GM19452 (cell line): ENCODE data around the gene HECTD4.
"Not testable (repeated sequence)": the region's sequence is repeated elsewhere in the genome, so short reads cannot be mapped to it uniquely, and the experiment has no call there.

ENCODE experiments used
- ATAC-seq: cut with Tn5 transposase; IDR thresholded peaks from one replicate; pipeline ENCODE4 v1.9.1; 2021; ENCODE audit not compliant: unreplicated experiment

Gene HECTD4

DNA sequence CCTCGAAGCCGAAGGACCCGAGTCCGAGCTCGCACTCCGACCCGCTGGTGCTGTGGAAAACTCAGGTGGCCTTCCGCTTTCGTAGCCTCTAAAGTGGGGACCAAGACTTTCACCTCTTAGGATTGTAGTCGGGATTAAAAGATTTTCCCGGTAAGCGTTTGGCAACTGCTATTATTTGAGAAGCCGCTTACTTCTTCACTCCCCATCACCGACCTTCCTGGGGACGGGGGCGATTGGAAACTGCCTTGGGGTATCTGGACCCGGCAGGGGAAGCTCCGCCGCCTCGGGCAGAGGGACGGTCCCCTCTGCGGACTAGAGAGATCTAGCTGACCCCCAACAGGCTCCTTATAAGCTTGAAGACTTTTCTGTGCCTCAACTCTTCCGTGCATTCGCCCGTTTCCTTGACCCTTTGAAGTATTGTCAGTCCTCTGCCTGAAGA is 256.2 kb downstream of the HECTD4 start:
- no peak for ATAC-seq

DNA sequence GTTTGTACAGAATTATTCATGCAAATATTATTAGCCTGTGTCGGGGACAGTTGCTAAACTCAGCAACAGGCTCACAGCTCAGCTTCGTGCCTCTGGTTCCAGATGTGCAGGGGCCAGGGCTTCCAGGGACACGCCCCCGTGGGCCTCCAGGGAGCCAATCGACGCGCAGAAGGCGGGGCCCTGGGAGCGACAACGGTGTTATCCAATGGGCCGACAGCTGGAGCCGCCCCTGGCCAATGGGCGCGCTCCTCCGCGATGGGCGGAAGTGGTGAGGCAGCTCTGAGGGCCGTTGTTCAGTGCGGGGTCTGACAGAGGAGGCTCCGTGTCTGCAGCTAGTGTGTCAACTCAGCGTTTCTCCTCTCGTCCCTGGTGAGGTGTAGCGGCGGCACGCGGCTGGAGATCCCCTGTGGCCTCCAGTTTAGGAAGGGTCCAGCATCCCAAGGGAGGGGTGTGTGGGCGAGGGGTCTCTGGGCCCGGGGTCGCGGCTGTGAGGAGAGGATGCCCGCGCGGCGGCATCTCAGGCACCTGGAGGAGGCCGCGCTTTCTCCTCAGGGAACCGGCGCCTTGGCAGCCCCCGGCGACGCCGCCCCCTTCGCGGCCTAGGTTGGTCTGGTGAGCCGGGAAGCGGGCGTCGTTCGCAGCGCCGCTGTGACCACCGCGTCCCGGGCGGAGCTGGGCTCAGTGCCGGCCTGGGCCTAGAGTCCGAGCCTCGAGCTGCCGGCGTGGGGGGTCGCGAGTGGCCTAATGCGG is 256.8 kb downstream of the HECTD4 start, which contains the start of gene TRAFD1:
TSS of gene TRAFD1 (plus strand) at position 311 of the 750 bp plus-strand sequence. CDS start 4,963 bp downstream, outside the sequence.
- ATAC-seq, result peak; percentile 95

DNA sequence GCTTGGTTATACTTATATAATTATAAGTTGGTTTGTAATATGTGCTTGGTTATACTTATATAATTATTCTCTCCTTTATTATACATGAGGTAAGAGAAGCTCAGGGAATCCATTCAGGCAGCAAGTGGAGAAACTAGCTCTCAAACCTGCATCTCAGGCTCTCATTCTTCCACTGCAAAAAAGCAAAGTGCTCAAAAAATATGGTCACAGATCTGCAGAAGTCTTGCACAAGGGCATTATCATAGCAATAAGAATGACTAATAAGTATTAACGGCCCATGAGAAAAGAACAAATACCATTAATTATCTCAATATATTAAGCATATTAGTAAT is 257.3 kb downstream of the HECTD4 start:
- no peak for ATAC-seq

DNA sequence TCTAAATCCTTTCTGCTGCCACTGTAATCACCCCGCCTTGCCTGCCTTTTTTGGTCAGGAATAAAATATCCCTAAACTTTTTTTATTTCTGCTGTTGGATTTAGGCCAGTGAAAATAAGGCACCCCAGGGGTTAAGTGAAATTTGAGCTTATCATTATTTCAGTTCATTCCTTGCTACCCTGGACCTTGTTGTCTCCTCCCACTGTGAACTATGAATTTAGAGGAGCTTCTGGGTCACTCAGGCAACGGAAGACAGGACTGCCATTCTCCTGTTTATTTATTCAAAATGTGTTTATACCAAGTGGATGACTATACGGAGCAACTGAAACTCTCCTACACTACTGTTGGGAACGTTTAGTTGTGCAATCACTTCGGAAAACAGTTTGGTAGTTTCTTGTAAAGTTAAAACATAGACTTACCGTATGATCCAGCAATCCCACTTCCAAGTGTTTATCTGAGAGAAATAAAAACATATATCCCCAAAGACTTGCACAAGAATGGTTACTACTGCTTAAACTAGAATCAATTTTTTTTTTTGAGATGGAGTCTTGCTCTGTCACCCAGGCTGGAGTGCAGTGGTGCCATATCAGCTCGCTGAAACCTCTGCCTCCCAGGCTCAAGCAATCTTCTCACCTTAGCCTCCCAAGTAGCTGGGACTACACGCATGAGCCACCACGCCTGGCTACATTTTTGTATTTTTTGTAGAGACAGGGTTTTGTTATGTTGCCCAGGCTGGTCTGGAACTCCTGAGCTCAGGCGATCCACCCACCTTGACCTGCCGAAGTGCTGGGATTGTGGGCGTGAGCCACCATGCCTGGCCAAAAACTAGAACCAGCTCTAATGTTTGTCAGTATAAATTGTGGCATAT is 259.2 kb downstream of the HECTD4 start:
- no peak for ATAC-seq

DNA sequence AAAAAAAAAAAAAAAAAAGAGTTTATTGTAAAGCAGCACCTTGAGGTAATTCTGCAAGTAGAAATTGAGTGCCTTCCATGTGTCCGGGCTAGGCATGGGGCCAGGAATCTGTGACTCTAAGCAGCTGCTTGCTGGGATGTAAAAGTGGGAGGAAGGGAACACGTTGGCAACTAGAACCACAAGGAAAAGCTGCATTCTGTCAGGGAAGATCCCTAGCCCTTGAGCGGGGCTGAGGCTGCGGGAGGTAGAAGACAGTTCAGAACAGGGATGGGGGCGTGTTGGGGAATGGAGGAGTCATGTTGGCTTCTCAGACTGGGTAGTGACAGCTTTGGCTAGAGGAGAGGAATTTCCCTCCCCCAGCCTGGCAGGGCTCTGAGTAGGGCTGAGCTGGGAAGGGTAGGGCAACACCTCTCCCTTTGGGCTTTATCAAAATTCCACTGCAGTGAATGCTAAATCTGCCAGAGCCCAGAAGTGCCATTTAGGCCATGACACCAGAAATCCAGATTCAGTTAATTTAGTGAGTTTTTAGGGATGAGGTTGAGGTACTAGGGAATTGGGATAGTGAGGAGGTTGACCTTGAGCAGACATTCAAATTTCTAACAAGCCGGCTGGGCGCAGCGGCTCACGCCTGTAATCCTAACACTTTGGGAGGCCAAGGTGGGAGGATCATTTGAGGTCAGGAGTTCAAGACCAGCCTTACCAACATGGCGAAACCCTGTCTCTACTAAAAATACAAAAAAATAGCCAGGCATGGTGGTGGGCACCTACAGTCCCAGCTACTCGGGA is 260.3 kb downstream of the HECTD4 start:
- no peak for ATAC-seq

DNA sequence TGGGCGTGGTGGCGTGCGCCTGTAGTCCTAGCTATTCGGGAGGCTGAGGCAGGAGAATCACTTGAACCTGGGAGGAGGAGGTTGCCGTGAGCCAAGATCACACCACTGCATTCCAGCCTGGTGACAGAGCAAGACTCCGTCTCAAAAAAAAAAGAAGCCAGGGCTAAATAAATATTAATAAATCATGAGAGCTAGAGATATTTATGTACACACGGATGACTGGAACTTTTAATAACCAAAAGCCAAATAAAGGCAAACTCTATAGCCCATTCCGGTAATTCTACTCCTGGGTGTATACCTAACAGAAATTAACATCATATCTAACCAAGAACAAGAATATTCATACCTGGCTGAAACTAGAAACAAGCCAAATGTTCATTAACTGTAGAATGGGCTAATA is 264.5 kb downstream of the HECTD4 start:
- ATAC-seq, result no peak

DNA sequence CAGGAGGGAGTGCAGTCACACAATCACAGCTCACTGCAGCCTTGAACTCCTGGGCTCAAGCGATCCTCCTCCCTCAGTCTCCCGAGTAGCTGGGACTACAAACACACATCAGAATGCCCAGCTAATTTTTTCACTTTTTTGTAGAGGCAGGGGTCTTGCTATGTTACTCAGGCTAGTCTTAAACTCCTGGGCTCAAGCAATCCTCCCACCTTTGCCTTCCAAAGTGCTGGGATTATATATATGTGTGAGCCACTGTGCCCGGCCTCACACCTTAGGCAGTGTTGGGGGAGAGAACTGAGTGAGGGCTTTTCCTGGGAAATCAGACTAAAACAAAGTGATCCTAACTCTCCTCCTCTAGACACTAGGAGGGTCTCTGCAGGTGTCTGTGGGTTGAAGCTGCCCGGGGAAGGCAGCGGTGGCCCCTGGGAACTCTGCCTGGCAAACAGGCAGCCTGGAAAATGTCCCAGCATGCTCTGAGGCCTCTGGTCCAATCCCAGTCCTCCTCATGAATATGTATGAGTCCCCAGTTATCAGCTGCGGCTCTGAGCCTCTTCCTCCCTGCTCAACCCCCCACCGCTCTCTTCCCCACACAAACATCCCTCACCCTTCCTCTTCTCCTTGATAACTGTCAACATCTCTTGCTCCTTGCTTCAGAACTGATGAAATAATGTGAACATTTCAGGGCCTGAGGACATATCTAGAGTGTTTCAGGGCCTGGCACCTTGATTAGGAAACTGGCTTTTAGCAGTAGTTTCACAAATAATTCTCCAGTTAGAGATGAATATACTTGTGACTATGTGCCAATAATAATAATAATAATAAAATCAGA is 265.8 kb downstream of the HECTD4 start:
- no peak for ATAC-seq

DNA sequence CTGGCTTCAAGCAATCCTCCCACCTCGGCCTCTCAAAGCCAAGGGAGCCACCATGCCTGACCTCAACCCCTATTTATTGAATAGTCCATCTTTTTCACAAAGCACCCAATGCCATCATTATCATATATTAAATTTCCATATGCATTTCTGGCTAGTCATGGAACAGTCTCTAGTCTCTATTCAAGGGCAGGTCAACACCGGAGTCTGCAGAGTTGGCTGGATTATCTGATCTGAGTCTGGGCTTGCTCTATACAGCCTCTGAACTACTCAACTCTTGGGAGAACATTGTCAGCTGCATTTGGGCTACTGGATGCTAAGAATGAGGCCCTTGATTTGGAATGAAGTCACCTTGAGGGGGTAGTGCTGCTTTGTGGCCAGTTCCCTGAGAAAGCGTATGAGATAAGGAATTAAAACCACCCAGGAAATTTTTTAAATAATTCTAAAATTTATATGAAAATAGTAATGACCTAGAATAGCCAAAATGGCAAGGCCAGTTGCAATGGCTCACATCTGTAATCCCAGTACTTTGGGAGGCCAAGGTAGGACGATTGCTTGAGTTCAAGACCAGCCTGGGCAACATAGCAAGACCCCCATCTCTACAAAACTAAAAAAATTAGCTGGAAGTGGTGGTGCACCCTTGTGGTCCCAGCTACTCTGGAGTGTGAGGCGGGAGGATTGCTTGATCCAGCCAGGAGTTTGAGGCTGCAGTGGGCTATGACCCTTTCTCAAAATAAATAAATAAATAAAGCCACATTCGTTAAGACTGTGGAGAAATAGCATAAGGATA is 266.8 kb downstream of the HECTD4 start:
- ATAC-seq, result no peak

DNA sequence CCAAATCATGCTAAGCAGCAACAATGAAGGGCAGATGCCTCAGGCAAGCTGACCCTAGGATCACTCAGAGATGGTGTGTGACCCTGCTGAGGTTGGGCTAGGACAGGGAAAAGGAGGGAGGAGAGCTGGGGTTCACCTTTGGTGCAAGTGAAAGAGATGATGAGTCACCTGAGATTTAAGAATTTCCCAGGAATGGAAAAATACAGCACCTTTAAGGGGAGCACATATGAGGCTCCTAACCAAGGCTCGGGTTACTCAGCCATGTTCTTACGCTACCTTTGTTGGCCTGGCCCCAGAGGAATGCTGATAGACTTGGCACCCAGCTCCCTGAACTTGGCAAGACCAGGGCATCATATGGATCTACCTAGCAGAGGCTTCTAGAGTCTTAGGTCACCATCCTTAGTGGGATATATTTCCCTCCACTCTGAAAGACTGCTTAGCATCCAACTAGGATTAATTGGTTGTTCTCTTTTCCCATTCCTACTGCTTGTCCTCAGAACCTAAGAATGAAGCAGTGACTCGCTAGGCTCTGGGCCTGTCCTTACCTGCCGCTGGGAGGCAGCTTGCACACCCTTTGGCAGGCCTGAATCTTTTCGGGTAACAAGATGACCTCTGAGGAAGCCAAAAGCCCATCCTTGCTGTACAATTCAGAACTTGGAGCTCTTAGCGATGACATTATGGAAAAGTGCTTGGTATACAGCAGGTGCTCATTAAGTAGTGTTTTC is 269.7 kb downstream of the HECTD4 start:
- ATAC-seq, result no peak

DNA sequence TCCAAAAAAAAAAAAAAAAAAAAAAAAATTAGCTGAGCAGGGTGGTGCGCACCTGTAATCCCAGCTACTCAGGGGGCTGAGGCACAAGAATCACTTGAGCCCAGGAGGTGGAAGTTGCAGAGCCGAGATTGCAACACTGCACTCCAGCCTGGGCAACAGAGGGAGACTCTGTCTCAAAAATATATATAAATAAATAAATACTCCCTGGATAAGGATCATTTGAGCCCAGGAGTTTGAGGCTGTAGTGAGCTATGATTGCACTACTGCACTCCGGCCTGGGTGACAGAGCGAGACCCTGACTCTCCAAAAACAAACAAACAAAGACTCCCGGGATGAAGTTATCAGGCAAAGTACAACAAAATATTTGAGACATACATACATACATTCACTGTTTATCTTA is 270.3 kb downstream of the HECTD4 start:
- no peak for ATAC-seq

DNA sequence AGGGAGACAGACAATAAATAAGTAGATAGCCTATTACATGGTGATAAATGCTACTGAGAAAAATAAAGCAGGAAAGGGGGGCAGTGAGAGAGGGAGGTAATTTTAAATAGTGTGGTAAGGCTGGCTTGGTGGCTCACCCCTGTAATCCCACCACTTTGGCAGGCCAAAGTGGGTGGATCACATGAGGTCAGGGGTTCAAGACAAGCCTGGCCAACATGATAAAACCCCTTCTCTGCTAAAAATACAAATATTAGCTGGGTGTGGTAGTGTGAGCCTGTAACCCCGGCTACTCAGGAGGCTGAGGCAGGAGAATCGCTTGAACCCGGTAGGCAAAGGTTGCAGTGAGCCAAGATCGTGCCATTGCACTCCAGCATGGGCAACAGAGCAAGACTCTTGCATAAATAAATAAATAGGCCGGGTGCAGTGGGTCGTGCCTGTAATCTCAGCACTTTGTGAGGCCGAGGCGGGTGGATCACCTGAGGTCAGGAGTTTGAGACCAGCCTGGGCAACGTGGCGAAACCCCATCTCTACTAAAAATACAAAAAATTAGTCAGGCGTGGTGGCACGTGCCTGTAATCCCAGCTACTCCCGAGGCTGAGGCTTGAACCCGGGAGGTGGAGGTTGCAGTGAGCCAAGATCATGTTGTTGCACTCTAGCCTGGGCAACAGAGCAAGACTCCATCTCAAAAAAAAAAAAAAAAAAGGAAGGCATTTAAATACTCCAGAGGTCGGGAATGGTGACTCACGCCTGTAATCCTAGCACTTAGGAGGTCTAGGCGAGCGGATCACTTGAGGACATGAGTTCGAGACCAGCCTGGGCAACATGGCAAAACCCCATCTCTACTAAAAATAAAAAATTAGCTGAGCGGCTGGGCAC is 271.2 kb downstream of the HECTD4 start:
- ATAC-seq, result not testable (repeated sequence)
